Mucosa of gallbladder (tissue), 1 donor: ENCODE measurements around the gene USP22. TPM values are rescaled to one million over a fixed set of nuclear protein-coding genes. Genes with fewer than 3 reads are reported as not detected.

Source experiments
- DNase-seq: peaks from one replicate; pipeline ENCODE4 v3.0.0-alpha.2; 2020; ENCODE audit warnings: low spot score
- total RNA-seq: library from RNA; stranded (reverse); gene quantifications from one replicate; pipeline ENCODE4 v1.2.1, GENCODE V29; 2021
- donor health status: DM: no; HTN: no; CAD: no.

USP22 gene
- total RNA-seq, 1 donor from 2014 or later = 196 TPM

DNA sequence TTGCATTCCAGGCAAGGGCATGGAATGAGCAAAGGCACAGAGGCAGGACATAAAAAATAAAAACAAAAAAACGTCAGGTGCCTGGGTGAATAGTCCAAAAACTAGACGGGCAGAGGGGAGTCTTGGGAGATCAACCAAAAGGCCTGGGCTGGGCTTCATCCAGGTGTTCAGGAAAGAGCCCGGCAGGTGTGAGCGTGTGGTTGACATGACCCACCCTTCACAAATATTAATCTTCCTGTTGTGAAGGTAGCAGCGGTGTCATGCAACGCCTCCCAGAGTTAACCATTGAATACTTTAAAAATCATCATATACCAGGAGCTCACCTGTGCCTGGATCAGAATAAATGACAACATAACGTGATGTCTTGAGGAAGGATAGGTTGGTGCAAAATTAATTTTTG is 90.6 kb downstream of the USP22 start:
- DNase-seq = no peak

Other genes starting within 250 kb of the USP22 start
- 30.3 TPM for gene DHRS7B, start 84.0 kb upstream of the USP22 start, total RNA-seq
- gene TMEM11, start 171.2 kb upstream of the USP22 start, total RNA-seq = 20.3 TPM
- 20.6 TPM for gene NATD1, start 210.4 kb upstream of the USP22 start, total RNA-seq
- gene MAP2K3, start 241.7 kb upstream of the USP22 start, total RNA-seq = 74.0 TPM